Measurements from ENCODE around the gene TBC1D22B. TPM values are rescaled to one million over a fixed set of nuclear protein-coding genes. Genes with fewer than 3 reads are reported as not detected.

Gene TBC1D22B
- total RNA-seq, 1 experiment from 2014 or later = 12.9 TPM

- H4K8ac ChIP-seq (replicated peaks; ENCODE audit: insufficient read length, low read depth, low read length) = no peak overlapping the region
- H3T11ph ChIP-seq (ENCODE audit: low read length) = no peak overlapping the region
- H2BK15ac ChIP-seq (ENCODE audit: low read depth, low read length) = no peak overlapping the region
- H2AFZ ChIP-seq (ENCODE audit: low read length) = no peak overlapping the region
- no peaks in the 10 kb centered on the region for H3K27me3 Mint-ChIP-seq (ENCODE audit: low read depth)
- no peak overlapping the region for H3K56ac ChIP-seq (ENCODE audit: insufficient read length, low read depth, low read length)
- no peak overlapping the region for H2BK5ac ChIP-seq (ENCODE audit: insufficient read length, low read length)
- no peak overlapping the region for H3K27ac ChIP-seq (ENCODE audit: insufficient read length, low read depth, low read length)
- H3K14ac ChIP-seq (ENCODE audit: insufficient read depth, low read length) = no peak overlapping the region
- H3K9me3 ChIP-seq (ENCODE audit: control insufficient read depth, low read depth, low read length) = no peaks in the 10 kb centered on the region
- H3K79me1 ChIP-seq (ENCODE audit: insufficient read depth, low read depth, low read length, poor library complexity, severe bottlenecking) = no peaks in the 10 kb centered on the region
- DNase-seq = no peak
- no CpG with 5 or more reads among the region's 7 CpGs for WGBS (ENCODE audit: extremely low coverage, insufficient read length, low lambda C conversion rate)
- no peak overlapping the region for H2BK12ac ChIP-seq (ENCODE audit: insufficient read length, low read depth, low read length)
- no peaks in the 10 kb centered on the region for H3K23me2 ChIP-seq (ENCODE audit: insufficient read length, low read depth, low read length, poor library complexity, severe bottlenecking)
- H3K27me3 ChIP-seq (ENCODE audit: insufficient read depth, low read length) = no peaks in the 10 kb centered on the region
- no peak overlapping the region for H4K91ac ChIP-seq (ENCODE audit: insufficient read length, low read depth, low read length)
- no peak overlapping the region for H3K9ac ChIP-seq (ENCODE audit: extremely low read depth, insufficient read length, low read length)
- H2BK20ac ChIP-seq (ENCODE audit: low read depth, low read length, poor library complexity, severe bottlenecking) = no peak overlapping the region
- H2AK5ac ChIP-seq (ENCODE audit: insufficient read length, low read length) = no peak overlapping the region
- H4K5ac ChIP-seq (ENCODE audit: insufficient read length, low read depth, low read length) = no peak overlapping the region
- no peaks in the 10 kb centered on the region for H4K20me1 ChIP-seq (ENCODE audit: control insufficient read depth, insufficient read depth, insufficient read length)
- no peak overlapping the region for H3K4me2 ChIP-seq (ENCODE audit: insufficient read depth, insufficient read length, low read length)
- H3K23ac ChIP-seq (ENCODE audit: insufficient read length, low read depth, low read length) = no peak overlapping the region
- H3K79me2 ChIP-seq (ENCODE audit: insufficient read depth, low read length) = no peaks in the 10 kb centered on the region
- H2BK120ac ChIP-seq (ENCODE audit: low read depth, low read length, poor library complexity, severe bottlenecking) = no peak overlapping the region
- H3K18ac ChIP-seq (ENCODE audit: insufficient read length, low read depth, low read length) = no peak overlapping the region
- no peak; the same call in 2 of the 3 replicates for TF ChIP-seq CTCF (conservative IDR thresholded peaks at IDR 0.05)
- no peak overlapping the region for H3K4ac ChIP-seq (ENCODE audit: low read depth, low read length)
- H3K4me1 Mint-ChIP-seq = no peaks in the 10 kb centered on the region; a peak in 1 of 4 replicates
- no peak overlapping the region for H3K27ac Mint-ChIP-seq
- no peaks in the 10 kb centered on the region for H3K9me3 Mint-ChIP-seq
- H3K36me3 Mint-ChIP-seq (ENCODE audit: insufficient read depth in 1 of 3, low read depth in 3 of 3) = peaks cover 2 to 24% (median 24%) of the 10 kb centered on the region in 3 experiments
- H3K4me1 ChIP-seq (ENCODE audit: insufficient read depth, low read length) = no peaks in the 10 kb centered on the region
- H3K4me3 Mint-ChIP-seq = no peak overlapping the region
These were observed 57.6 kb downstream of the TBC1D22B start for GRCh38 chr6:37315157-37315515.
